LNCAP (cell line): ENCODE data around the gene KCNQ1OT1.

Source experiments
- TF ChIP-seq, protein P1 (sequence below): fragments of 450-650 bp; IDR thresholded peaks from 2 replicates; pipeline ENCODE4 v1.5.1; 2017; ENCODE audit warnings: mild to moderate bottlenecking

The KCNQ1OT1 gene

DNA sequence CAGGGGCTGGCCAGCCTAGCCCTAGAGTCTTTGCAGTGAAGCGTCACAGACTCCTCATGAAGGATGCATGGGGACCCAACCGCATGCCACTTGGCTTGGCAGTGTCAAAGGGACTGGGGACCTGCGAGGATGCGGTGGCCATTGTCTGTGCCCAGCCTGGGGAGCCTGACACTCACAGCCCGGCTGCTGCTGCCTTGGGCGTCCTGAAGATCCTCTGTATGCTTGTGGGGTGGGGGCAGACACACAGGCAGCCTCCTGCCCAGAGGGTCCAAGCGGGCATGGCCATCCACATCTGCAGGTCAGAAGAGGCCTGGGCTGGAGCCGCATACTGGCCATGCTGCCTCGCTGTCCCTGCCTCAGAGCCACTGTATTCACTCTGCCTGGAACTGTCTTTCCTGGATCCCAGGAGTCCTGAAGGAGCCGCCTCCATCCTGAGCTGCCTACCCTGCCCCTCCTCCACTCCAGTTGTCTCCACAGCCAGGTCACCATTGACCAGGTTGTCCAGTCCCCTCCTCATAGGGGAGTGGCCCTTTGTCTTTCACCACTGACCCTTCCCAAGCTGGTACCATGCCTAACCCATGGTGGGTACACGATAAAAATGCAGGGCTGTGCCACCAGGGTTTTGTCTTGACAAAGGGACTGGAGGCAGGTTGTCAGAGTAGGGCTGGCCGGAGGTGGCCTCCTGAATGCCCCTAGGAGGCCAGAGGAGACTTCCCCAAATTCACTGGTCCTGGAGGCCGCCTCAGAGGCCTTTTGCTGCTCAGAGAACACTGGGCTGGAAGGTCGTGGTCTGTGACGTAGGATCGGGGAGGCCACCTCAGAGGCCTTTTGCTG, 107.0 kb downstream of the KCNQ1OT1 start:
- TF ChIP-seq, protein P1, sequence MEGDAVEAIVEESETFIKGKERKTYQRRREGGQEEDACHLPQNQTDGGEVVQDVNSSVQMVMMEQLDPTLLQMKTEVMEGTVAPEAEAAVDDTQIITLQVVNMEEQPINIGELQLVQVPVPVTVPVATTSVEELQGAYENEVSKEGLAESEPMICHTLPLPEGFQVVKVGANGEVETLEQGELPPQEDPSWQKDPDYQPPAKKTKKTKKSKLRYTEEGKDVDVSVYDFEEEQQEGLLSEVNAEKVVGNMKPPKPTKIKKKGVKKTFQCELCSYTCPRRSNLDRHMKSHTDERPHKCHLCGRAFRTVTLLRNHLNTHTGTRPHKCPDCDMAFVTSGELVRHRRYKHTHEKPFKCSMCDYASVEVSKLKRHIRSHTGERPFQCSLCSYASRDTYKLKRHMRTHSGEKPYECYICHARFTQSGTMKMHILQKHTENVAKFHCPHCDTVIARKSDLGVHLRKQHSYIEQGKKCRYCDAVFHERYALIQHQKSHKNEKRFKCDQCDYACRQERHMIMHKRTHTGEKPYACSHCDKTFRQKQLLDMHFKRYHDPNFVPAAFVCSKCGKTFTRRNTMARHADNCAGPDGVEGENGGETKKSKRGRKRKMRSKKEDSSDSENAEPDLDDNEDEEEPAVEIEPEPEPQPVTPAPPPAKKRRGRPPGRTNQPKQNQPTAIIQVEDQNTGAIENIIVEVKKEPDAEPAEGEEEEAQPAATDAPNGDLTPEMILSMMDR, result no peak

DNA sequence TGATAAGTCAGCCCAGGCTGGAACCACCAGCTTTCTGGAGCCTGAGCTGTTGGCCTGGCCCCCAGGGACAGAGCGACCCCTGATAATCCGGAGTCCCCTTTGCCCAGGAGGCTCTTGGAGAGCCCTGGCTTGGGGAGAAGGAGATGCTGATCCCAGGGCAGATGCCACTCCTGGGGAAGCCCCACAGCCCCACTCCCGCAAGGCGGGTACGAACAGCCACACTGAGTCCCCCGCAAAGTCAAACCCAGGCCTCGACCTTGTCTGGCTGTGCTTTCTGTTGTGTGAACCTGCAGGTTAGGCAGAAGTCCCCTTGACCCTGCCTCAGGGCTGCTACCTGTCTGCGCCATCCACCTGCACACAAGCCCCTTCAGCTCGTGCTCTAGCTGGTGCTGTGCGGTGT, 108.0 kb downstream of the KCNQ1OT1 start:
- TF ChIP-seq, protein P1, result no peak

DNA sequence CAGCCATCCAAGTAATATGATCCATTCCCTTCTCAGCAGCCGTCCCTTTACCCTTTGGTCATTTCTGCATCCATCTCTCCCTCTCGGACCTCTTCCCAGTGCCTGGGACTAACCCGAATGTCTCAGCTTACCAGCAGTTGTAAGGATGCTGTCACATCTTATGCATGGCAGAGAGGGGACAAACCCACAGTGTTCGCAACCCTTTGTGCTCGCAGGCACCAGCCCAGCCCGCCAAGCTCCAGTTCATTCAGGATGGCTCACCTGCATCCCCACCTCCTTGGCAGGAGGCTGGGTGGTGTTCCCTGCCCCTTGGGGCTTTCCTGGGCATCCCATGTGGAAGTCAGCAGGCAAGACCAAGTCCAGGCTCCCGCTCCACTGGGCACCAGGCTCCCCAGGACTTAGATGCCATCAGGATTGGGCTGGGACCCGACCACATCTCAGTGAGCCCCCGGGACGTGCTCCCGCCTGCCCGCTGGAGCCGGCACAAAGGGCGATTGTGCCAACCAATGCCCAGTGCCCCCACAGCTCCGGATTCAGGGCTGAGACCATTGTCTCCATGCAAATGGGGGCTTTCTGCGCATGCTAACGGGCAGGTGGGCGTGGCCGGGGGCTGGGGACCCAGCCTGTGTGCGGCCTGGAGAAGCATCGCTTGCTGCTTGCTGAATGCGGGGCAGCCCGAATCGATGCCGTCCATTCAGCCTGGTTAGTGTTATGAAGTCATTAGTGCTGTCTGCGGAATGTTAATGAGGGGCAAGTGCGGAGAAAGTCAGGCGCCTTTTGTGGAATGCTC, 108.6 kb downstream of the KCNQ1OT1 start:
- TF ChIP-seq, protein P1, result no peak

DNA sequence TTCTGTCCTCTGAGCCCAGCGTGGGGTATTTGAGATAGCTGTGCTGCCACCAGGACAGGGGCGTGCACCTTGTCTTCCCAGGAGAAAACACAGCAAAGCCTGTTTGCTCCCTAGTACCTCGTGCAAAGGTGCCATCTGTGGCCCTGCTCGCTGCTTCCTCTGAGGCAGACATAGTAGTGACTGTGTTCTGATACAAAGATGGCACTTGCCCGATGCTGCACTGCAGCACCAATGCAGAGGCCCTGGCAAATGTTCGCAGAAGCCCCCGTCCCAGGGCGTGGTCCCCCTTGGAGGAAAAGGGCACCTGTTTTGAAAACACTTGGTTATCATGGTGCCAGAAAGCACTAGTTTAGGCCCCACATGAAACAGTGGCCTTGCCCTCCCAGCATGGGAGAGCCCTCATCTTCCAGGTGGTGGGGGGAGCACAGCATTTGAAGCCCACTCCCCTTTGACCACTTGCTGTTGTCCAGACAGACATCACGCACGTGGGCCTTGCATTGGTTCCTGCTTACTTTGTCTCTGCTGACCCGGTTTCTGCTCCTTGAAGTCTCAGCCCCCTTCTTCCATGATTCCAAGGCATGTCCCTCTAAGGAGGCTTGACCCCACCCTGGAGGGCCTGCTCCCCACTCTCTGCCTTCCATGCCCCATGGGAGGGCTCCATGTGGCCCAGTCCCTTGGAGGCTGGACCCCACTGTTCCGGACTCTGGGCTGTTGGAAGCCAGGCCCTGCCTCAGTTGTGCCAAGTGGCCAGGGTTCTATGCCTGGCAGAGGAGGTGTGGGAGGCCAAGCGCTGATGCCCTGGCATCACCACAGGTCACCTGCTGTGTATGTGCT, 109.4 kb downstream of the KCNQ1OT1 start:
- TF ChIP-seq, protein P1, result no peak

DNA sequence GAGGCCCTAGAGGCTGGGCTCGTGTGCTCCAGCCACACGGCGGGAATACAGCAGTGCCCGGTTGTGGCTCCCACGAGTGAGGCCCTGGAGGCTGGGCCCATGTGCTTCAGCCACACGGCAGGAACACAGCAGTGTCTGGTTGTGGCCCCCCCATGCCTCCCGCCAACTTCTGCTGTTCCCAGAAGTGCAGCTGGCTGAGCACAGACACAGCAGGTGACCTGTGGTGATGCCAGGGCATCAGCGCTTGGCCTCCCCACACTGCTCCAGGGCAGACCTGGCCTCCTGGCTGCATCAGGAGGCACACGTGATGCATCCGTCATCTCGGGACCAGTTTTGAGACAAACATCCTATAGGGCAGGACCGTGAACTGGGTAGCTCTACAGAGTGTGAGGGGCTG, 110.3 kb downstream of the KCNQ1OT1 start:
- TF ChIP-seq, protein P1, result no peak

DNA sequence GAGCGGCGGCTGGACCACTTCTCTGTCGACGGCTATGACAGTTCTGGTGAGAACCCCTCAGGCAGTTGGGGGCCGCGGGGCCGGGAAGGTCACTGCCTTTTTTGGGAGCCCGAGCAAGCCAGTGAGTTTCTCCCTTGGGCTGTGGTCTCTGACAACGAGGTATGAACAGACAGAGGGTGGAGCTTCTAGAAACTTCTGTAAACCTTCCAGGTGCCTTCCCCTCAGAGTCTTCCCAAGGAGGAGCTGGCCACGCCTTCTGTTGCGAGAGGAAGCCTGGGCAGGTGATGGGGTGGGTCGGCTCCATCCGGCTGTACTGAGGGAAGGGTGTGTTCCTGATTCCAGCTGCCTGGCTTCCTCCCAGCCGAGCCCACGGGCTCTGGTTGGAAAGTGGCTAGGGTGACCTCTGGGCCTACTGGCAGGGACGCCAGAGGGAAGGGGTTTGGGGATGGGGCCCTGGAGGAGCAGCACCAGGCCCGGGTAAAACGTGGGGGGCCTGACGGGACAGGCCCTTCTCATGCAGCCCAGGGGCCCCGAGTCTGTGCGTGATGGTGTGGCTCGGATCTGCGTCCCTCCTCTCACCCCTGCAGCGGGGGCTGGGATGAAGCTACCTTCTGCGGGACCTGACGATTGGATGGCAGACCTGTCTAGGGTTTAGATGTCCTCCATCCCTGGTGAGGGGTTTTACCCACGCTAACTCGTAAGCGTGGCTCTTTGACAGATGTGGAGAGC, 110.8 kb downstream of the KCNQ1OT1 start:
- TF ChIP-seq, protein P1, result no peak
